SK-N-SH (cell line): ENCODE data around the gene DEPDC5. TPM values are rescaled to one million over a fixed set of nuclear protein-coding genes. Genes with fewer than 3 reads are reported as not detected.

Experiments
- CTCF ChIA-PET: fragments of 300-600, 350-600 bp; formaldehyde crosslinking; extraction: SDS; loops from one replicate; lab custom pipeline; 2021; lab: Yijun Ruan, JAX
- POLR2A ChIA-PET: fragments of 350-600 bp; sonication (Branson Sonifier 250); formaldehyde crosslinking; extraction: SDS; loops from one replicate; lab custom pipeline; 2020; ENCODE audit warnings: antibody characterized with exemption, inconsistent platforms; lab: Yijun Ruan, JAX
- DNase-seq: peaks from one replicate; pipeline ENCODE4 v3.0.0; 2012
- H2AFZ ChIP-seq: fragments of 200-600 bp; sonication (generic); 2 replicates; pipeline ENCODE4 v1.8.1; 2016; ENCODE audit warnings: antibody characterized with exemption, mild to moderate bottlenecking, low read depth
- H3F3A ChIP-seq: fragments of 200-600 bp; sonication (generic); replicated peaks from 2 replicates; pipeline ENCODE3; 2016; ENCODE audit warnings: antibody characterized with exemption, mild to moderate bottlenecking; ENCODE audit not compliant: insufficient read depth
- H3K27ac ChIP-seq, 2 experiments: fragments of 200-500 bp in 1 of 2; fragments of 200-600 bp in 1 of 2; sonication (Bioruptor generic) in 1 of 2; sonication (generic), shearing (Covaris generic) in 1 of 2; 2 replicates each; pipeline versions ENCODE4 v1.5.1 to v1.6.1; 2014 to 2016; ENCODE audit warnings: low read depth in 2 of 2, inconsistent platforms in 1 of 2, low read length in 1 of 2, mild to moderate bottlenecking in 1 of 2, mixed read lengths in 1 of 2
- H3K27me3 ChIP-seq: fragments of 200-600 bp; sonication (generic), shearing (Covaris generic); 2 replicates; pipeline ENCODE4 v1.6.1; 2016; ENCODE audit warnings: mixed run types; ENCODE audit not compliant: insufficient read depth
- H3K36me3 ChIP-seq, 2 experiments: fragments of 200-500 bp in 1 of 2; fragments of 200-600 bp in 1 of 2; sonication (Bioruptor generic) in 1 of 2; sonication (generic) in 1 of 2; replicated peaks in 1 of 2; 2 replicates each; pipeline versions ENCODE3 to v1.5.1; 2014 to 2016; ENCODE audit warnings: low read length in 1 of 2, mild to moderate bottlenecking in 1 of 2; ENCODE audit not compliant: insufficient read depth in 2 of 2, control insufficient read depth in 1 of 2
- H3K4me1 ChIP-seq, 2 experiments: fragments of 200-500 bp in 1 of 2; fragments of 200-600 bp in 1 of 2; sonication (Bioruptor generic) in 1 of 2; sonication (generic), shearing (Covaris generic) in 1 of 2; 2 replicates each; pipeline versions ENCODE4 v1.5.1 to v1.6.1; 2014 to 2016; ENCODE audit warnings: low read depth in 1 of 2, low read length in 1 of 2, mixed run types in 1 of 2; ENCODE audit not compliant: insufficient read depth in 2 of 2, control insufficient read depth in 1 of 2
- H3K4me2 ChIP-seq: fragments of 200-600 bp; sonication (generic), shearing (Covaris generic); 2 replicates; pipeline ENCODE4 v1.6.1; 2017; ENCODE audit warnings: mixed run types
- H3K4me3 ChIP-seq, 2 experiments: fragments of 200-500 bp in 1 of 2; fragments of 200-600 bp in 1 of 2; sonication (Bioruptor generic) in 1 of 2; sonication (generic), shearing (Covaris generic) in 1 of 2; 2 replicates each; pipeline versions ENCODE4 v1.5.1 to v1.8.1; 2014 to 2016; ENCODE audit warnings: low read depth in 2 of 2, inconsistent platforms in 1 of 2, low read length in 1 of 2, mild to moderate bottlenecking in 1 of 2, mixed read lengths in 1 of 2, moderate library complexity in 1 of 2
- H3K79me2 ChIP-seq: fragments of 200-600 bp; sonication (generic); 2 replicates; pipeline ENCODE4 v1.8.1; 2017; ENCODE audit warnings: mild to moderate bottlenecking; ENCODE audit not compliant: insufficient read depth
- H3K9ac ChIP-seq: fragments of 200-600 bp; sonication (generic); 2 replicates; pipeline ENCODE4 v1.6.1; 2017; ENCODE audit warnings: mixed run types
- H3K9me2 ChIP-seq: fragments of 200-600 bp; sonication (generic); 2 replicates; pipeline ENCODE4 v1.6.1; 2017; ENCODE audit warnings: mixed run types
- H3K9me3 ChIP-seq: fragments of 200-600 bp; sonication (generic); 2 replicates; pipeline ENCODE4 v1.6.1; 2017; ENCODE audit warnings: mixed run types, mild to moderate bottlenecking, moderate library complexity
- H4K20me1 ChIP-seq: fragments of 200-600 bp; sonication (generic); 2 replicates; pipeline ENCODE4 v1.6.1; 2017; ENCODE audit warnings: mild to moderate bottlenecking, mixed run types; ENCODE audit not compliant: insufficient read depth
- CHD2 ChIP-seq: fragments of 150-350 bp; IDR thresholded peaks from 2 replicates; pipeline ENCODE4 v1.6.1; 2018; ENCODE audit warnings: low read length; ENCODE audit not compliant: partially characterized antibody
- ELF1 ChIP-seq: IDR thresholded peaks from 2 replicates; pipeline ENCODE4 v1.4.0; 2012
- EZH2phosphoT487 ChIP-seq: fragments of 200-600 bp; sonication (generic); IDR thresholded peaks from 2 replicates; pipeline ENCODE4 v1.6.1; 2017; ENCODE audit warnings: low read depth, mixed run types, mild to moderate bottlenecking, antibody characterized with exemption, moderate library complexity, borderline replicate concordance
- FOSL2 ChIP-seq: IDR thresholded peaks from 2 replicates; pipeline ENCODE4 v1.4.0; 2012; ENCODE audit warnings: low read depth, mild to moderate bottlenecking, moderate library complexity, borderline replicate concordance
- FOXJ3 ChIP-seq: sonication (generic); formaldehyde crosslinking; IDR thresholded peaks from 2 replicates; pipeline ENCODE4 v1.5.1; 2020; ENCODE audit warnings: mild to moderate bottlenecking, missing genetic modification reagents
- FOXM1 ChIP-seq: IDR thresholded peaks from 2 replicates; pipeline ENCODE4 v1.4.0; 2012; ENCODE audit warnings: low read depth, mild to moderate bottlenecking
- GABPA ChIP-seq: IDR thresholded peaks from 2 replicates; pipeline ENCODE4 v1.4.0; 2012; ENCODE audit warnings: low read depth, mild to moderate bottlenecking
- JUND ChIP-seq: IDR thresholded peaks from 2 replicates; pipeline ENCODE4 v1.4.0; 2012
- MEF2A ChIP-seq: IDR thresholded peaks from 2 replicates; pipeline ENCODE4 v1.4.0; 2012; ENCODE audit warnings: low read depth, borderline replicate concordance
- NFIC ChIP-seq: IDR thresholded peaks from 2 replicates; pipeline ENCODE4 v1.4.0; 2012; ENCODE audit warnings: borderline replicate concordance
- NRF1 ChIP-seq: IDR thresholded peaks from 2 replicates; pipeline ENCODE4 v1.6.1; 2012; ENCODE audit warnings: low read depth, mild to moderate bottlenecking, low read length
- POLR2AphosphoS5 ChIP-seq: IDR thresholded peaks from 2 replicates; pipeline ENCODE4 v1.6.1; 2012; ENCODE audit warnings: low read depth, low read length
- TEAD4 ChIP-seq: IDR thresholded peaks from 2 replicates; pipeline ENCODE4 v1.4.0; 2012; ENCODE audit warnings: mild to moderate bottlenecking, borderline replicate concordance; ENCODE audit not compliant: insufficient read depth
- WGBS: methylation state at CpG from one replicate; pipeline ENCODE4 v1.1.6; 2017; ENCODE audit warnings: low lambda C conversion rate; 5-methylcytosine and 5-hydroxymethylcytosine counted together
- polyA plus RNA-seq, 3 experiments: library from polyadenylated mRNA; depleted of rRNA; stranded (reverse); fragments of >200 nt; gene quantifications; 2 replicates each; pipeline ENCODE4 v1.2.3, GENCODE V29; 2012
- TF ChIP-seq, protein P1 (sequence below): fragments of 200-600 bp; sonication (generic); IDR thresholded peaks from 2 replicates; pipeline ENCODE4 v1.6.1; 2017; ENCODE audit warnings: antibody characterized with exemption, mild to moderate bottlenecking, moderate library complexity
- TF ChIP-seq, protein P2 (sequence below): IDR thresholded peaks from 2 replicates; pipeline ENCODE4 v1.4.0; 2012; ENCODE audit warnings: low read depth
- TF ChIP-seq, protein P3 (sequence below): IDR thresholded peaks from 2 replicates; pipeline ENCODE4; 2012
- TF ChIP-seq, protein P4 (sequence below): IDR thresholded peaks from 2 replicates; pipeline ENCODE4 v1.4.0; 2012; ENCODE audit warnings: low read depth, borderline replicate concordance
- TF ChIP-seq, protein P5 (sequence below): fragments of 150-350 bp; IDR thresholded peaks from 2 replicates; pipeline ENCODE4 v1.6.1; 2016; ENCODE audit warnings: mild to moderate bottlenecking, low read depth, low read length
- TF ChIP-seq, protein P6 (sequence below): IDR thresholded peaks from 2 replicates; pipeline ENCODE4 v1.4.0; 2012; ENCODE audit warnings: low read depth, borderline replicate concordance
- TF ChIP-seq, protein P7 (sequence below): IDR thresholded peaks from 2 replicates; pipeline ENCODE4 v1.6.1; 2012; ENCODE audit warnings: mild to moderate bottlenecking, low read depth, low read length, moderate library complexity

Gene DEPDC5
- polyA plus RNA-seq, 1 of the 3 experiments (the other 2 are of a cell fraction) = 7.8 TPM

DNA sequence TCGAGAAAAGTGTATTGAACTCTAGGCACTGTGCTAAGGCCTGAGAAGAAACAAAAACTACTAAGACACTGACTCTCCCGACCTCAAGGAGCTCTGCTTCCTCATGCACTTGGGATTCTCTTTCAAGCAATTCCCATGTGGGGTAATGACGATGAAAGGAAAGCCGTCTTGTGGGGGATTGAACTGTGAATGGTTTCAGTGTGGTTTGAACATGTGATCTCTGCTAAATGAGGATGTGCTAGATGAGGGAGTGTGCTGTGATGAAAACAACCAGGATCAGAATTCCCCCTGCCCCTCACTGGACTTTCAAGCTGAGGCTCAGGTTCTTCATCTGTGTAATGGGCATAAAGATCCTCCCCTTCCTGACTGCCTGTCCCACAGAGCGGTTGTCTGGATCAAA, 74.9 kb downstream of the DEPDC5 start:
- TF ChIP-seq POLR2AphosphoS5 = no peak
- TF ChIP-seq, protein P1, sequence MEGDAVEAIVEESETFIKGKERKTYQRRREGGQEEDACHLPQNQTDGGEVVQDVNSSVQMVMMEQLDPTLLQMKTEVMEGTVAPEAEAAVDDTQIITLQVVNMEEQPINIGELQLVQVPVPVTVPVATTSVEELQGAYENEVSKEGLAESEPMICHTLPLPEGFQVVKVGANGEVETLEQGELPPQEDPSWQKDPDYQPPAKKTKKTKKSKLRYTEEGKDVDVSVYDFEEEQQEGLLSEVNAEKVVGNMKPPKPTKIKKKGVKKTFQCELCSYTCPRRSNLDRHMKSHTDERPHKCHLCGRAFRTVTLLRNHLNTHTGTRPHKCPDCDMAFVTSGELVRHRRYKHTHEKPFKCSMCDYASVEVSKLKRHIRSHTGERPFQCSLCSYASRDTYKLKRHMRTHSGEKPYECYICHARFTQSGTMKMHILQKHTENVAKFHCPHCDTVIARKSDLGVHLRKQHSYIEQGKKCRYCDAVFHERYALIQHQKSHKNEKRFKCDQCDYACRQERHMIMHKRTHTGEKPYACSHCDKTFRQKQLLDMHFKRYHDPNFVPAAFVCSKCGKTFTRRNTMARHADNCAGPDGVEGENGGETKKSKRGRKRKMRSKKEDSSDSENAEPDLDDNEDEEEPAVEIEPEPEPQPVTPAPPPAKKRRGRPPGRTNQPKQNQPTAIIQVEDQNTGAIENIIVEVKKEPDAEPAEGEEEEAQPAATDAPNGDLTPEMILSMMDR = no peak
- no peak for TF ChIP-seq FOXM1
- TF ChIP-seq, protein P2, sequence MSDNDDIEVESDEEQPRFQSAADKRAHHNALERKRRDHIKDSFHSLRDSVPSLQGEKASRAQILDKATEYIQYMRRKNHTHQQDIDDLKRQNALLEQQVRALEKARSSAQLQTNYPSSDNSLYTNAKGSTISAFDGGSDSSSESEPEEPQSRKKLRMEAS = no peak
- no peak for TF ChIP-seq GABPA
- TF ChIP-seq, protein P3, sequence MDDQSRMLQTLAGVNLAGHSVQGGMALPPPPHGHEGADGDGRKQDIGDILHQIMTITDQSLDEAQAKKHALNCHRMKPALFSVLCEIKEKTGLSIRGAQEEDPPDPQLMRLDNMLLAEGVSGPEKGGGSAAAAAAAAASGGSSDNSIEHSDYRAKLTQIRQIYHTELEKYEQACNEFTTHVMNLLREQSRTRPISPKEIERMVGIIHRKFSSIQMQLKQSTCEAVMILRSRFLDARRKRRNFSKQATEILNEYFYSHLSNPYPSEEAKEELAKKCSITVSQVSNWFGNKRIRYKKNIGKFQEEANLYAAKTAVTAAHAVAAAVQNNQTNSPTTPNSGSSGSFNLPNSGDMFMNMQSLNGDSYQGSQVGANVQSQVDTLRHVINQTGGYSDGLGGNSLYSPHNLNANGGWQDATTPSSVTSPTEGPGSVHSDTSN = no peak
- TF ChIP-seq TEAD4 = no peak
- TF ChIP-seq EZH2phosphoT487 = no peak
- TF ChIP-seq, protein P4, sequence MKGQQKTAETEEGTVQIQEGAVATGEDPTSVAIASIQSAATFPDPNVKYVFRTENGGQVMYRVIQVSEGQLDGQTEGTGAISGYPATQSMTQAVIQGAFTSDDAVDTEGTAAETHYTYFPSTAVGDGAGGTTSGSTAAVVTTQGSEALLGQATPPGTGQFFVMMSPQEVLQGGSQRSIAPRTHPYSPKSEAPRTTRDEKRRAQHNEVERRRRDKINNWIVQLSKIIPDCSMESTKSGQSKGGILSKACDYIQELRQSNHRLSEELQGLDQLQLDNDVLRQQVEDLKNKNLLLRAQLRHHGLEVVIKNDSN = no peak
- no peak for TF ChIP-seq FOSL2
- TF ChIP-seq, protein P5, sequence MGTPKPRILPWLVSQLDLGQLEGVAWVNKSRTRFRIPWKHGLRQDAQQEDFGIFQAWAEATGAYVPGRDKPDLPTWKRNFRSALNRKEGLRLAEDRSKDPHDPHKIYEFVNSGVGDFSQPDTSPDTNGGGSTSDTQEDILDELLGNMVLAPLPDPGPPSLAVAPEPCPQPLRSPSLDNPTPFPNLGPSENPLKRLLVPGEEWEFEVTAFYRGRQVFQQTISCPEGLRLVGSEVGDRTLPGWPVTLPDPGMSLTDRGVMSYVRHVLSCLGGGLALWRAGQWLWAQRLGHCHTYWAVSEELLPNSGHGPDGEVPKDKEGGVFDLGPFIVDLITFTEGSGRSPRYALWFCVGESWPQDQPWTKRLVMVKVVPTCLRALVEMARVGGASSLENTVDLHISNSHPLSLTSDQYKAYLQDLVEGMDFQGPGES = no peak
- TF ChIP-seq ELF1 = no peak
- TF ChIP-seq CHD2 = no peak
- no peak for TF ChIP-seq FOXJ3
- TF ChIP-seq NFIC = no peak
- no peak for TF ChIP-seq NRF1
- TF ChIP-seq, protein P6, sequence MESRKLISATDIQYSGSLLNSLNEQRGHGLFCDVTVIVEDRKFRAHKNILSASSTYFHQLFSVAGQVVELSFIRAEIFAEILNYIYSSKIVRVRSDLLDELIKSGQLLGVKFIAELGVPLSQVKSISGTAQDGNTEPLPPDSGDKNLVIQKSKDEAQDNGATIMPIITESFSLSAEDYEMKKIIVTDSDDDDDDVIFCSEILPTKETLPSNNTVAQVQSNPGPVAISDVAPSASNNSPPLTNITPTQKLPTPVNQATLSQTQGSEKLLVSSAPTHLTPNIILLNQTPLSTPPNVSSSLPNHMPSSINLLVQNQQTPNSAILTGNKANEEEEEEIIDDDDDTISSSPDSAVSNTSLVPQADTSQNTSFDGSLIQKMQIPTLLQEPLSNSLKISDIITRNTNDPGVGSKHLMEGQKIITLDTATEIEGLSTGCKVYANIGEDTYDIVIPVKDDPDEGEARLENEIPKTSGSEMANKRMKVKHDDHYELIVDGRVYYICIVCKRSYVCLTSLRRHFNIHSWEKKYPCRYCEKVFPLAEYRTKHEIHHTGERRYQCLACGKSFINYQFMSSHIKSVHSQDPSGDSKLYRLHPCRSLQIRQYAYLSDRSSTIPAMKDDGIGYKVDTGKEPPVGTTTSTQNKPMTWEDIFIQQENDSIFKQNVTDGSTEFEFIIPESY = no peak
- TF ChIP-seq MEF2A = no peak
- TF ChIP-seq JUND = no peak
- TF ChIP-seq, protein P7, sequence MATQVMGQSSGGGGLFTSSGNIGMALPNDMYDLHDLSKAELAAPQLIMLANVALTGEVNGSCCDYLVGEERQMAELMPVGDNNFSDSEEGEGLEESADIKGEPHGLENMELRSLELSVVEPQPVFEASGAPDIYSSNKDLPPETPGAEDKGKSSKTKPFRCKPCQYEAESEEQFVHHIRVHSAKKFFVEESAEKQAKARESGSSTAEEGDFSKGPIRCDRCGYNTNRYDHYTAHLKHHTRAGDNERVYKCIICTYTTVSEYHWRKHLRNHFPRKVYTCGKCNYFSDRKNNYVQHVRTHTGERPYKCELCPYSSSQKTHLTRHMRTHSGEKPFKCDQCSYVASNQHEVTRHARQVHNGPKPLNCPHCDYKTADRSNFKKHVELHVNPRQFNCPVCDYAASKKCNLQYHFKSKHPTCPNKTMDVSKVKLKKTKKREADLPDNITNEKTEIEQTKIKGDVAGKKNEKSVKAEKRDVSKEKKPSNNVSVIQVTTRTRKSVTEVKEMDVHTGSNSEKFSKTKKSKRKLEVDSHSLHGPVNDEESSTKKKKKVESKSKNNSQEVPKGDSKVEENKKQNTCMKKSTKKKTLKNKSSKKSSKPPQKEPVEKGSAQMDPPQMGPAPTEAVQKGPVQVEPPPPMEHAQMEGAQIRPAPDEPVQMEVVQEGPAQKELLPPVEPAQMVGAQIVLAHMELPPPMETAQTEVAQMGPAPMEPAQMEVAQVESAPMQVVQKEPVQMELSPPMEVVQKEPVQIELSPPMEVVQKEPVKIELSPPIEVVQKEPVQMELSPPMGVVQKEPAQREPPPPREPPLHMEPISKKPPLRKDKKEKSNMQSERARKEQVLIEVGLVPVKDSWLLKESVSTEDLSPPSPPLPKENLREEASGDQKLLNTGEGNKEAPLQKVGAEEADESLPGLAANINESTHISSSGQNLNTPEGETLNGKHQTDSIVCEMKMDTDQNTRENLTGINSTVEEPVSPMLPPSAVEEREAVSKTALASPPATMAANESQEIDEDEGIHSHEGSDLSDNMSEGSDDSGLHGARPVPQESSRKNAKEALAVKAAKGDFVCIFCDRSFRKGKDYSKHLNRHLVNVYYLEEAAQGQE = no peak
- no peak overlapping the region for H2AFZ ChIP-seq
- peaks cover 10 to 12% of the 10 kb centered on the region in 2 experiments for H3K36me3 ChIP-seq
- H3K4me2 ChIP-seq = no peak overlapping the region; the same call in 1 of the 2 replicates
- H3K27me3 ChIP-seq = no peaks in the 10 kb centered on the region
- H3K9ac ChIP-seq = no peak overlapping the region
- no peaks in the 10 kb centered on the region for H4K20me1 ChIP-seq
- no peaks in the 10 kb centered on the region for H3K9me3 ChIP-seq
- H3F3A ChIP-seq = peaks cover 23% of the 10 kb centered on the region
- H3K27ac ChIP-seq = peak overlapping the region in 1 of 2 experiments; percentile 99; a peak in 2 of 4 replicates
- POLR2A ChIA-PET = no interaction called here
- H3K9me2 ChIP-seq = no peaks in the 10 kb centered on the region
- no peak overlapping the region for H3K4me3 ChIP-seq
- H3K79me2 ChIP-seq = no peaks in the 10 kb centered on the region
- 90% methylated on average over 5 of the region's 5 CpGs for WGBS
- CTCF ChIA-PET = interaction anchor here (1.2 to 1.5 kb wide), 2 partner anchors 16 to 142 kb away, joined by 4 to 5 read pairs; no protein-coding TSS in a partner anchor
- H3K4me1 ChIP-seq = peaks cover 4 to 13% of the 10 kb centered on the region in 2 experiments
- DNase-seq = no peak
